ENCODE measurements around the gene DACH1.

DACH1 gene

DNA sequence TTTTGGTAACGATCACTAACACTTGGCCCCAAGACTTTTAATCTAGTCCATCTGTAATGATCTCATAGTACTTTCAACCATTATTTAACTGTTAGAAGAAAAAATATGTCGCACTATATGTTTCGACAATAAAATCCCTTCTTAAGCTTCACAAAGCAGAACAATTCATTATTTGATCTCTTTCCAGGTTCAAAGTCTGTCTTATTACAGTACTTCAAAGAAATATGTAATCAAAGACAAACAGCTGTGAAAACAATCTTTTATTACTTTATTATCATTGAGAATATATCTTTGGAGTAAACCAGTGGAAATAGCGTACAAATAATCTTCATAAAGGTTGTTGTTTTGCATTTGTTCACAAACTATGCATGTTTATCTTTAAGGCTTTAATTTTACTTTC is 93.5 kb downstream of the DACH1 start:
- DNase-seq = no peak
- Histone ChIP-seq H3K4me1 (peaks cover 8% of the 10 kb centered on the region), H3K27me3 (no peaks in the 10 kb centered on the region), H3K9me3 (no peaks in the 10 kb centered on the region), H3K4me3 (ENCODE audit: low read depth, low read length) (no peak overlapping the region), H3K36me3 (no peaks in the 10 kb centered on the region)
- TF ChIP-seq, protein P1, sequence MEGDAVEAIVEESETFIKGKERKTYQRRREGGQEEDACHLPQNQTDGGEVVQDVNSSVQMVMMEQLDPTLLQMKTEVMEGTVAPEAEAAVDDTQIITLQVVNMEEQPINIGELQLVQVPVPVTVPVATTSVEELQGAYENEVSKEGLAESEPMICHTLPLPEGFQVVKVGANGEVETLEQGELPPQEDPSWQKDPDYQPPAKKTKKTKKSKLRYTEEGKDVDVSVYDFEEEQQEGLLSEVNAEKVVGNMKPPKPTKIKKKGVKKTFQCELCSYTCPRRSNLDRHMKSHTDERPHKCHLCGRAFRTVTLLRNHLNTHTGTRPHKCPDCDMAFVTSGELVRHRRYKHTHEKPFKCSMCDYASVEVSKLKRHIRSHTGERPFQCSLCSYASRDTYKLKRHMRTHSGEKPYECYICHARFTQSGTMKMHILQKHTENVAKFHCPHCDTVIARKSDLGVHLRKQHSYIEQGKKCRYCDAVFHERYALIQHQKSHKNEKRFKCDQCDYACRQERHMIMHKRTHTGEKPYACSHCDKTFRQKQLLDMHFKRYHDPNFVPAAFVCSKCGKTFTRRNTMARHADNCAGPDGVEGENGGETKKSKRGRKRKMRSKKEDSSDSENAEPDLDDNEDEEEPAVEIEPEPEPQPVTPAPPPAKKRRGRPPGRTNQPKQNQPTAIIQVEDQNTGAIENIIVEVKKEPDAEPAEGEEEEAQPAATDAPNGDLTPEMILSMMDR (IDR thresholded peaks at IDR 0.05; ENCODE audit: low read depth, low read length) = no peak

DNA sequence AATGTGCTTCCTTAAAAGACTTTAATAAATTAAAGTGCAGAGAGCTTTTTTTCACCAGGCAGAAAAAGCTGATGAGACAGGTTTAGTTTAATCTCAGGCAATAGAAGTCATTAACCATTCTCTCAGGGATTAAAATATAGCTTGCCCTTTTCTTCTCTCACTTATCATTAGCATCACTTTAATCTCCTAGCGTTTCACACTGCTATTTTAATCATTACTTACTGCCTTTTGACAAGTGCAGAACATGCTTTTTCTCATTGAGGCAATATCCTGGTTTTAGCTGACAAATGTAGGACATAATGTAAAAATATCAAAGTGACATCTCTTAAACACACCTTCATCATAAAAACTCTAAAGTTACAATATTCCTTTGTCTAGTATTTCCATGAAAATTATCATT is 94.6 kb downstream of the DACH1 start:
- DNase-seq = no peak

DNA sequence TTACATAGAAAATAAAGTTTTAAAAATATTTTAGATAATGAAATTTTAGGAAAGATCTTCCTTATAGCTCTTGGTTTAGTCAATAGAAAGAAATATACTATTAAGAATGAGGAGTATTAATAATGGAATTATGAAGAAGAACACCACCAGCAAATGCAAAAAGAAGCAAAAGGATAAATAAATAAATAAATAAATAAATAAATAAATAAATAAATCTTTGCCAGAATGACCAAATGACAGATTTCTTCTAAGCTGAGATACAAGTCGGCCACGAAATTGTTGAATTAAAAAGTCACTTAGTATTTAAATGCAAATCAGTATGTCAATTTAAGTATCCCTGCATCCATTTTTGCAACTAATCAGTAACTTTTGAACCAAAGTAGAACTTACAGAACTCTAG is 95.9 kb downstream of the DACH1 start:
- DNase-seq = no peak
- Histone ChIP-seq H3K4me3 (ENCODE audit: low read depth, low read length) (no peak overlapping the region), H3K4me1 (peaks cover 3% of the 10 kb centered on the region), H3K27me3 (no peaks in the 10 kb centered on the region), H3K36me3 (no peaks in the 10 kb centered on the region), H3K9me3 (no peaks in the 10 kb centered on the region)
- TF ChIP-seq, protein P1 (IDR thresholded peaks at IDR 0.05; ENCODE audit: low read depth, low read length) = no peak

More for the DNA sequence above, 94.6 kb downstream of the DACH1 start:
- Histone ChIP-seq H3K27me3 (no peaks in the 10 kb centered on the region), H3K4me3 (ENCODE audit: low read depth, low read length) (no peak overlapping the region), H3K36me3 (no peaks in the 10 kb centered on the region), H3K4me1 (peaks cover 8% of the 10 kb centered on the region), H3K9me3 (no peaks in the 10 kb centered on the region)
- TF ChIP-seq, protein P1 (IDR thresholded peaks at IDR 0.05; ENCODE audit: low read depth, low read length) = no peak

DNA sequence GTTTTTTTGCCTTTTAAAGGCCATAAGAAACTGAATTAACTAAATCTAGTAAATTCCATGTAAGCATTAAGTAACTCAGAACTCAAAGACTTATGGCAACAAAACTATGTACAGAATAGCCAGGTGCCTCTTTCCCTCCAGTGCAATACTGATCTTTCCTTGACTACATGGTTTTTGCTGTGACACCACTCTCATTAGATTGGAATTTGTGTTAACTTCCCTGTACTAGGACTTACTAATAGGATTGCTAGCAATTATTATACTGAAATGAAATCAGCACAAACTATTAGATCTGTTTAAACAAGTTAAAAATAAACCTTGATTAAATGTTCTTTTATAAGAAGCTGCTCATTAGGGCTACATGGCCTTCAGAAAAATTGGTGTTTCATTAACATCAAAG is 96.3 kb downstream of the DACH1 start:
- H3K4me3 ChIP-seq (ENCODE audit: low read depth, low read length) = no peak overlapping the region
- H3K36me3 ChIP-seq = no peaks in the 10 kb centered on the region
- H3K4me1 ChIP-seq = peaks cover 3% of the 10 kb centered on the region
- TF ChIP-seq, protein P1 (IDR thresholded peaks at IDR 0.05; ENCODE audit: low read depth, low read length) = no peak
- no peaks in the 10 kb centered on the region for H3K9me3 ChIP-seq
- DNase-seq = no peak
- H3K27me3 ChIP-seq = no peaks in the 10 kb centered on the region

DNA sequence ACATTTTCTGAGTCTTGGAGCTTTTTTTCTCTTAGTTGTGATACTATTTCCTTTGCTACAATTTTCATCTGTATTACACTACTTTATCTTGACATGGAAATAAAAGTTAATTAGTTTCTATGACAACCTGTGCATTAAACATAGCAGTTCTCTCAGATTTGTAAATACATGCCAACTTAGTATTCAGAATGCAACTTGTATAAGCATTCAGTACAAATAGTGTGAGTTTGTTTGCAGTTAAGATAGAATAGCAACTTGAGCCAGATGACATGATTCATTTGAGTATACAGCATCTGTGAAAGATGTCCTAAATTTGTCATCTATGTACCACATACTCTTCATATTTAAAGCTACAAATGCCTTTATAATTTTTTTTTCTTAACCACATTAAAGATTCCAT is 98.1 kb downstream of the DACH1 start:
- DNase-seq = no peak
- TF ChIP-seq, protein P1 (IDR thresholded peaks at IDR 0.05; ENCODE audit: low read depth, low read length) = no peak
- H3K4me1 ChIP-seq = no peaks in the 10 kb centered on the region; the same call in 1 of the 2 replicates
- no peaks in the 10 kb centered on the region for H3K9me3 ChIP-seq
- H3K4me3 ChIP-seq (ENCODE audit: low read depth, low read length) = no peak overlapping the region
- H3K27me3 ChIP-seq = no peaks in the 10 kb centered on the region
- H3K36me3 ChIP-seq = no peaks in the 10 kb centered on the region

DNA sequence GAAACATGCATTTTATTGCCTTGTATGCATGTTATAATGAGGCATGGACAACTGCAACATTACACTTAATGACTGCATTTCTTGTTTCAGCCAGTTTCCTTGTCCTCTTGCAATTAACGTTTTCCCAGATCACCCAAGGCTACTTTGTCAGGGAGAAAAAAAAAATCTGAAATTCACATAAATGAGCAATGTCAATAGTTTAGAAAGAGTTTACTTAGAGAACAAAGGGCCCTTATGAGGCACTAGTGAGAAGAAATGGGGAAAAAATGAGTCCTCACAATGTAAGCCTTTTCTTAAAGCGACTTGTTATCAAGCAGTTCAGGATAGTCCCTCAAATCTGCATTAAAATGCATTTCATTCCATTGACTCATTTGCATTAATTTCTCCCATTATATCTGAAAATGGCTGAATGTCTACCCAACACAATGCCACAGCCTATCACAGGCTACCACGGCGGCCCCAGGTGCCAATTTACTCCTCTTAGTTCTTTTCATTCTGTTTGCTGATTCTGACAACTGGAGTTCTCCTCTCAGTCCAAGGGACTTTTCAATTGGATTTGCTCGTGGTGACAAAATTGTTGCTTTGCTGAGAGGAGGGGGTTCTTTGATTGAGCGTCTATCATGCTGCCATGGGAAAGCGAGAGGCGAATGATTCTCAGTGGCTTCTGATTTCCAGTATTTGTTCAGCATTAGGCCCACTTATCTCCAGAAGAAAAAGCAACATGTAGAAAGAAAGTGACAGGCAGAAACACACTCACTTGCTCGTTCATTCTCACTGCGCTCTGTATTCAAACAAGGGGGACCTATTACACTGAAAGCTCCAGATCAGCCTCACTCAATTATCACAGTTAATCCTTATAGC is 107.1 kb downstream of the DACH1 start:
- DNase-seq = no peak
- H3K4me3 ChIP-seq (ENCODE audit: low read depth, low read length) = no peak overlapping the region
- TF ChIP-seq, protein P1 (IDR thresholded peaks at IDR 0.05; ENCODE audit: low read depth, low read length) = no peak
- no peaks in the 10 kb centered on the region for H3K27me3 ChIP-seq
- H3K9me3 ChIP-seq = no peaks in the 10 kb centered on the region
- peaks cover 10% of the 10 kb centered on the region for H3K4me1 ChIP-seq
- H3K36me3 ChIP-seq = no peaks in the 10 kb centered on the region
